Stimulated activated CD8-positive, alpha-beta memory T cell treated with anti-CD3 and anti-CD28 coated beads, Interleukin-2, amount 100 ng/mL, for 1 hour (primary cell): ENCODE data around the gene ARFGEF2.
A peak's percentile ranks its signal among the peaks of the same experiment; 100 is the strongest.

Experiments used
- DNase-seq, 2 donors: peaks; one replicate each; pipeline ENCODE4 v3.0.0-alpha.2; 2020; ENCODE audit warnings: low read depth in 2 of 2

ARFGEF2 gene

GRCh38 chr20:48898896-48899530 lies 22.5 kb upstream of the ARFGEF2 start:
- DNase-seq: no peak

- DNase-seq: no peak
These were observed 21.6 kb upstream of the ARFGEF2 start for GRCh38 chr20:48899881-48900280.

DNA sequence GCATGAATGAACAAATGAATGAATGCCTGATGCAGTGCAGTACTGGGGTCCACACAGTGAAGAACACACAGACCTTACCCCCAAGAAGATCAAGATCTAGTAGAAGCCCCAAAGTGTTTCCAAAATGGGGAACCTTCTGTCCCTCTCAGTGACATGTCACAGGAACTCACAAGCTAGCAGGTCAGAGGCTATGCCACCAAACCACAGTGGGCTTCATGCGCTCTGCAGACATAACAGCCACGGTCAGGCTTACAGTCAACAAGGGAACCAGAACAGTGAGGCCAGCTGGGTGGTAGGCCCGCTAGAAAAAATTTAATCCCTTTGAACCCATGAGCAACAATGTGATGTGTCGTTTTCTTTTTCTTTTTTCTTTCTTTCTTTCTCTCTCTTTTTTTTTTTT lies 20.2 kb upstream of the ARFGEF2 start:
- DNase-seq: no peak

DNA sequence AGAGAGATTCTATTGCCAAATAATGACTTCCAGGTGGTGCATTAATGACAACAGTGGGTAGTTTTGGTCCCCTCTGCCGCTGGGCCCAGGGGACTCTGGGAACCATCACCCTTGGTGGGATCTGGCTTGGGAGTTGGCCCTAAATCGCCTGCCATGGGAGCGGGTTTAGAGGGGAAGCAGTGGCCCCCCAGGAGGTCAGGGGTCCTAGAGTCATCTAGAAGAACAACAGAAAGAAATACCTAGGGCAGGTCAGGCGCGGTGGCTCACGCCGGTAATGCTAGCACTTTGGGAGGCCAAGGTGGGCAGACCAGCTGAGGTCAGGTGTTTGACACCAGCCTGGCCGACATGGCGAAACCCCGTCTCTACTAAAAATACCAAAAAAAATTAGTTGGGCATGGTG lies 17.8 kb upstream of the ARFGEF2 start:
- DNase-seq: no peak

DNA sequence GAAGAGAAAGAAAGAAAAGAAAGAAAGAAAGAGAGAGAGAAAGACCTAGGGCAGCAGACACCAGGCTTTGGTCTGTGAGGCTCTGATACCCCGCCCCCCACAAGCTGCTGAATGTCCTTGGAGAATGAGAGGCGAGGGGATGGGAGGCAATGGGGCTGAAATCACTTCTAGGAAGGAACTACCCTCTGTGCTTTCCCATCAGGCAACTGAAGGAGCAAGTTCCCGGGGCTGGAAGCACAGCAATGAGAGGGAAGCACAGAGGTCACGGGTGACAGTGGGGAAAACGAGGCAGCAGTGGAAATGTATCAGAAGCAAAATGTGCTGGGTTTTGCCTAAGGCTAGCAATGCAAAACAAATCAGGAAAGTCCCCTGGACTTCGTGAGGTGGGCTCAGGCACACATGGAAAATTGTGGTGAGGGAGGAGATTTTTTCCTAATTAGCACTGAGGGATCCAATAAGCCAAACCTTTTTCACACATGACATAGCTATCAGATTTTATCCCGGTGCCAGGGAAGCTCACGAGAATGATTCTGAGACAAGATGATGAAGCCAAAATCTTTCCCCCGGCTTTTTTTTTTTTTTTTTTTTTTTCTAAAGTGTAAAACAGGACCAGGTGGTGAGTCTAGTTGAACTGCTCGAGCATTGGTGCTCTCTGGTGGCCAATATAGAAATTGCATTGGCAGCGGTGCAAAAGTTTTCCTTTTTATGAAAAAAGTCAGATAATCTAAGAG lies 16.8 kb upstream of the ARFGEF2 start:
- peak; percentile 43 to 47 for DNase-seq

- no peak for DNase-seq
These were observed 16.2 kb upstream of the ARFGEF2 start for GRCh38 chr20:48905297-48905647.

GRCh38 chr20:48906221-48906877 lies 15.2 kb upstream of the ARFGEF2 start:
- no peak for DNase-seq

- DNase-seq: no peak
These were observed 12.7 kb upstream of the ARFGEF2 start for GRCh38 chr20:48908656-48909319.

DNA sequence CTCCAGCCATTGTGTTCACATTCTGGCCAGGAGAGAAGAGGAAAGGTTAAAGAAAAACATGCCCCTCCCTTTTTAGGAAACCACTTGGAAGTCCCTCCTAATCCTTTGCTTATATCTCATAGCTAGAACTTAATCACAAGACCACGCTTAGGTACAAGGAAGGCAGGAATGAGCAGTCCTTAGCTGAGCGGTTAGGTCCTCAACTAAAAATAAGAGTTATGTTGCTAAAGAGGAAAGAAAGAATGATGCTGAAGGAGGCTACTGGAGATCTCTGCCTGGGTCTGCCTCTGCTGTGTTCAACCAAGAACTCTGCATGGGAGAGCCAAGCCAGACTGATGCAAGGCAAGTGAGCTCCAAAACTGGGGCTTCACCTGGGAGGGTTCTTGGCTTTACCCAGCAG lies 11.6 kb upstream of the ARFGEF2 start:
- no peak for DNase-seq

GRCh38 chr20:48910347-48910781 lies 11.1 kb upstream of the ARFGEF2 start:
- no peak for DNase-seq

DNA sequence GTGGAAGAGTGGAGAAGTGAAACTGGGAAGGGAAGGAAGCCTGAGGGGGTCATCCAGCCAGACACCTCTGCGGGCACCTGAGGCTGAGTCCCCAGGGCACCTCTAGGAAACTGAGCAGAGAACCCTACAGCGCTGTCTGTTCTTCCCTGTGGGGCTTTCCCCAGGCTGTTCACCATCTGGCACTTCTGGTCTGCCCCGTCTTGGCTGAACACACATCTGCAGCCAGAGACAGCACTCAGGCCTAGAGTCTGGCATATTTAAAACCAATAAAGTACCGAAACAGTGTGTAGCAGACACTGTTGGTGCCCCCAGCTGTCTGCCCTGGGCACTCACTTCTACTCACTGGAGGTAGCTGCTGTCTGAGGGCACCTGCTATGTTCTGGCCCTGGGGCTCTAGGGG lies 9.4 kb upstream of the ARFGEF2 start:
- no peak for DNase-seq

DNA sequence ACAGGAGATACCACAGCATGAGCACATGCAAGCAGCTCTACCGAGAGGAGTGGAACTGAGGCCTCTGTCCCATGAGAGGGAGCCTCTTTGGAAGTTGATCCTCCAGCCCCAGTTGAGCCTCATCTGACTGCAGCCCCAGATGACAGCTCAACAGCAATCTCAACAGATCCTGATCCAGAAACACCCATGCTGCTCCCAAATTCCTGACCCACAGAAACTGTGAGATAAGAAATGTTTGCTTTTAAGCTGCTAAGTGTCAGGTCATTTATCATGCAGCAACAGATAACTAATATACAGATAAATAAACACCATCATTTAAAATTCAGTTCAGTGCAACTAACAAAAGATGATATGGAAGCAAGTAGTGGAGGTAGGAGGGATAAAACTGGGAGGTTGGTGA lies 4.8 kb upstream of the ARFGEF2 start:
- DNase-seq: no peak

- no peak for DNase-seq
These were observed 2.1 kb upstream of the ARFGEF2 start for GRCh38 chr20:48919336-48919881.

DNA sequence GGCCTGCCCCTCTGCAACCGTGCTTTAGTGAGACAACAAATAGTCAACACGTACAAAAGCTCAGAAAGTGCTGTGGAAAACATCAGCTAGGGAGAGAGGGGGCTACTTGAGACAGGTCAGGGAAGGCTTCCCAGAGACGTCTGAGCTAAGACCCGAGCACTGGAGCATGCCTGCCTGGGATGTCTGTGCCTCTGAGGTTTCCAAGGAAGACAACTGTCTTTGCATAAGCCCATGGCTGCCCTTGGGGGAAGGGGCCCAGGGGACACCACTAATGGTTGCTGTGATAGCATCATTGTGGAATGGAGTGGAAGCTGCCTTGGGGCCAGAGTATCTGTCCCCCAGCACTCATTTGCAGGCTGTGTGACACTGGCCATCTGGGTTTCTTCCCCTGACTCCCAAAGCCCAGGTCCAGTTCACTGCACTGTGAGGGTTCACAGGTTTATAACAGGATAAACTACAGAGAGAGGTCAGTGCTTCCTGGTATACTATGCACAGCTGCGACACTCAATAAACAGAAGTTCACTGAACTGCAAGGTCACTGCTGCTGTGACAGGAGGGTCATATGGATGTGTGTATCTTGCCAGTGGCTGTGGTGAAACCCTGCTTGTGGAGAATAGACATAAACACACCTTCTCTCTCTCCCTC lies 1.5 kb upstream of the ARFGEF2 start:
- DNase-seq: no peak

DNA sequence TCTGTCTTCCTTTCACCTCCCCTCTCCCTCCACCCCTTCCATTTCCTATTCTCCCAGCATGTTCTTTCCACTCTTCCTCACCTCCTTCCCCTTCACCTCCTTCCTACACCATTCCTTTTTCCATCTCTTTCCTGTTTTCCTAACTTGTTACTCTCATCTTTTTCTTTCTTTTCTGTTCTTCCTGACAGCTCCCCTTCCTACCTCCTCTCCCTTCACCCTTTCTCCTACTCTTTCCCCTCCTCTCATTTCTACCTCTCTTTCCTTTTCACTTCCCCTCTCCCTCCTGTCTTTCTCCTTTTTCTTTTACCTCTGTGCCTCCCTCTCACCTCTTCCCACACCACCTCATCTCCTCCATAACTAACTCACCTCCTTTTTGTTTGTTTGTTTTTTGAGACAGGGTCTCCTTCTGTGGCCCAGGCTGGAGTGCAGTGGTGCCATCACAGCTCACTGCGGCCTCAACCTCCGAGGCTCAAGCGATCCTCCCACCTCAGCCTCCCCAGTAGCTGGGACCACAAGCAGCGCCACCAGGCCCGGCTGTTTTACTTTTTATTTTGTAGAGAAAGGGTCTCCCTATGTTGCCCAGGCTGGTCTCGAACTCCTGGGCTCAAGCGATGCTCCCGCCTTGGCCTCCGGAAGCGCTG lies 864 bp upstream of the ARFGEF2 start:
- no peak for DNase-seq

- DNase-seq: no peak
These were observed 641 bp downstream of the ARFGEF2 start for GRCh38 chr20:48921883-48922820.

GRCh38 chr20:48923149-48923718 lies 1.7 kb downstream of the ARFGEF2 start:
- DNase-seq: no peak

DNA sequence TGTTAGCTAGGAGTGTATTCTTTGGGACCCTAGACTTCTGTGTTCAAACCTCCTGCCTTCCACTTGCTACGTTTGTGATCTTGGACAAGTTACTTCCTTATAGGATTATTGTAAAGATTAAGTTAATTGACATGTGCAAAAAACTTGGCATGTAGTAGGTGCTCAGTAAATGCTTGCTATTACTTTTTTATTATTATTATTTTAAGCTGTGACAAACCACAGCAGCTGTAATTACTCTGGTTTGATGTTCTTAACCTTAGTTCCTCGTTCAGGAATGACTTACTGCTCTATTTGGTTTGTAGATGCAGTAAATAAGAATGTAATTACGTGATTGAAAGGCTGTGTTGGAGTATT lies 3.2 kb downstream of the ARFGEF2 start:
- DNase-seq: no peak

DNA sequence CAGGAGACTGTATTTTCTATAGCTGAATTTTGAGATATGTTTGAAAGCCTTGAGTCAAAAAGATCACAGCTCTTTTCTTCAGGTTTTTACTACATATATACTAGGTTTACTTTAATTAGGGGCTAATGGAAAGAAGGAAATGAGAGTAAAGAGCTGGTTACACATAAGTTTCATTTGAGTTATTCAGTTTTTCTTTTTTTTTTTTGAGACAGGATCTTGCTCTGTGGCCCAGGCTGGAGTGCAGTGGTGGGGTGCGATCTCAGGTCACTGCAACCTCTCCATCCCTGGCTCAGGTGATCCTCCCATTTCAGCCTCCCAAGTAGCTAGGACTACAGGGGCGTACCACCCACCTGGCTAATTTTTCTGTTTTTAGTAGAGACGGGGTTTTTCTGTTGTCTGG lies 4.8 kb downstream of the ARFGEF2 start:
- no peak for DNase-seq

DNA sequence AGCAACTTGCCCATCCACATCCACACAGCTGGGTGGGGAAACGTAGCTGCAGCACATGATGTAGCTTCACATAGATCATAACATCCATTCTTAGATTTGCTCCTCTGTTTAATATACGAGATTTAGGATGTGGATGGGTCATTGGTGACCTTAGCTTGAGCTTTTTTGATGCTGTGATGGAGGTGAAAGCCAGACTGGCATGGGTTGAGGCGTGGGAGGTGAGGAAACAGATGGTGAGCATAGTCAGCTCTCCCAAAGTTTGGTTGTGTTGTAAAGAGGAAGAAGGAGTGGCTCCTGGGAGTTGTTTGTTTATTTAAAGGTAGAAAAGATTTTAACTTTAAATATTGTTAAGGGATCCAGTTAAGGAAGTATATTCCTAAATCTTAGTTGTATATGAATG lies 5.3 kb downstream of the ARFGEF2 start:
- DNase-seq: no peak
